Measurements from ENCODE around the gene MEX3D. TPM values are rescaled to one million over a fixed set of nuclear protein-coding genes. Genes with fewer than 3 reads are reported as not detected.
A peak's percentile ranks its signal among the peaks of the same experiment; 100 is the strongest.

MEX3D gene
- total and polyA plus RNA-seq, 8 donors = 4.9 to 90.4 (median 10.8) TPM

DNA sequence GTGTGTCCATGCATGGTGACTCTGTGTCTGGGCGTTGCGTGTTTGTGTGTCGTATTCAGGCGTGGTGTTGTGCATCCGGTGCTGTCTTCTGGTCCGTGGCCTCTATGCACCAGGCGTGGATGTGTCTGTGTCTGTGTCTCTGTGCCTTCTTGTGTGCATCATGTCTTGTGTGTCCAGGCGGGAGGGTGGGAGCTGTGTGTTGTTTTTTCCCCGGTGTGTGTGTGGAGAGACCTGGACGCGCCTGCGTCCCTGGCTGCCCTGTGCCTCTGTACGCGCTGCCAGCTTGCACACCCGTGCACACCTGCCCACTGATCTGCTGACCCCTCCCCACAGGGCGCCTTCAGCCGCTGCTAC is 43.2 kb downstream of the MEX3D start:
- H3K27ac ChIP-seq = no peak overlapping the region
- DNase-seq = no peak
- peaks cover 7 to 94% (median 62%) of the 10 kb centered on the region in 3 donors for H3K27me3 ChIP-seq
- H3K36me3 ChIP-seq = no peaks in the 10 kb centered on the region
- H3K4me1 ChIP-seq = peaks cover 0 to 15% (median 10%) of the 10 kb centered on the region in 4 donors
- H3K4me3 ChIP-seq = no peak overlapping the region
- 57 to 67% (median 64%) methylated on average over 16 to 17 of the region's 17 CpGs for WGBS, 5 donors
- no peaks in the 10 kb centered on the region for H3K9me3 ChIP-seq
- intact Hi-C loops (cut with DNase I; ENCODE audit: low total_unique reads) = no loop called here
- TF ChIP-seq POLR2AphosphoS5 (IDR thresholded peaks at IDR 0.05) = no peak
- TF ChIP-seq POLR2A (IDR thresholded peaks at IDR 0.05) = no peak
- no peak for TF ChIP-seq EP300 (IDR thresholded peaks at IDR 0.05)
- TF ChIP-seq, protein P1, sequence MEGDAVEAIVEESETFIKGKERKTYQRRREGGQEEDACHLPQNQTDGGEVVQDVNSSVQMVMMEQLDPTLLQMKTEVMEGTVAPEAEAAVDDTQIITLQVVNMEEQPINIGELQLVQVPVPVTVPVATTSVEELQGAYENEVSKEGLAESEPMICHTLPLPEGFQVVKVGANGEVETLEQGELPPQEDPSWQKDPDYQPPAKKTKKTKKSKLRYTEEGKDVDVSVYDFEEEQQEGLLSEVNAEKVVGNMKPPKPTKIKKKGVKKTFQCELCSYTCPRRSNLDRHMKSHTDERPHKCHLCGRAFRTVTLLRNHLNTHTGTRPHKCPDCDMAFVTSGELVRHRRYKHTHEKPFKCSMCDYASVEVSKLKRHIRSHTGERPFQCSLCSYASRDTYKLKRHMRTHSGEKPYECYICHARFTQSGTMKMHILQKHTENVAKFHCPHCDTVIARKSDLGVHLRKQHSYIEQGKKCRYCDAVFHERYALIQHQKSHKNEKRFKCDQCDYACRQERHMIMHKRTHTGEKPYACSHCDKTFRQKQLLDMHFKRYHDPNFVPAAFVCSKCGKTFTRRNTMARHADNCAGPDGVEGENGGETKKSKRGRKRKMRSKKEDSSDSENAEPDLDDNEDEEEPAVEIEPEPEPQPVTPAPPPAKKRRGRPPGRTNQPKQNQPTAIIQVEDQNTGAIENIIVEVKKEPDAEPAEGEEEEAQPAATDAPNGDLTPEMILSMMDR (IDR thresholded peaks at IDR 0.05) = no peak

DNA sequence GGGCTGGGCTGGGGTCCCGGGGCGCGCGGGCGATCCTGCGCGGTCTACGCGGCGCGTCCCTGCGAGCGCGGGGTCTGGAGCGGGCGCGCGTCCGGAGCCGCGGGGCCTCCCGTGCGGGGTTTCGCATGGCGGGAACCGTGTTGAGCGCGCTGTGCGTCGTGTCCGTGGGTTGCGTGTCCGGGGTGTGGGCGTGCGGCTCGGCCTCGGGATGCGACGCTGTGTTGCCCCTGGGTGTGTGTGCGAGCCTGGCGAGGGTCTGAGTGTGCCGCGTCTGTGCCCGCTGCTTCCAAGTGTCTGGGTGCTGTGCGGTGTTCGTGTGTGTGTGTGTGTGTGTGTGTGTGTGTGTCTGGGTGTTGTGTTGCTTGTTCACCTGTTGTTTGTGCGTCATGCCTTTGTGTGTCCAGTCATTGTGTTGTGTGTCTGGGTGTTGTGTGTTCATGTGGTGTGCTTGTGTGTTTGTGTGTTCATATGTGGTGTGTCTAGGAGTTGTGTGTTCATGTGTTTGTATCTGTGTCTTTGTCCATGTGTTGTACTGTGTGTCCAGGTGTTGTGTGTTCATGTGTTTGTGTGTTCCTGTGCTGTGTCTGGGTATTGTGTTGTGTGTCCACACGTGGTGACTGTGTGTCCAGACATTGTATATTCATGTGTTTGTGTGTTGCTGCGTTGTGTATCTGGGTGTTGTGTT is 43.7 kb downstream of the MEX3D start:
- H3K27me3 ChIP-seq = peaks cover 7 to 92% (median 59%) of the 10 kb centered on the region in 3 donors
- DNase-seq = peak in 1 of 2 donors; percentile 23
- no peaks in the 10 kb centered on the region for H3K9me3 ChIP-seq
- WGBS, 5 donors = 13 to 27% (median 16%) methylated on average over 11 to 49 of the region's 49 CpGs
- peak overlapping the region in 3 of 4 donors; percentile 13 to 29 (median 26) for H3K4me3 ChIP-seq
- peaks cover 0 to 15% (median 10%) of the 10 kb centered on the region in 4 donors for H3K4me1 ChIP-seq
- intact Hi-C loops (cut with DNase I; ENCODE audit: low total_unique reads) = no loop called here
- TF ChIP-seq POLR2A (IDR thresholded peaks at IDR 0.05) = no peak
- TF ChIP-seq EP300 (IDR thresholded peaks at IDR 0.05) = no peak
- TF ChIP-seq, protein P1 (IDR thresholded peaks at IDR 0.05) = no peak
- TF ChIP-seq POLR2AphosphoS5 (IDR thresholded peaks at IDR 0.05) = no peak
- H3K36me3 ChIP-seq = no peaks in the 10 kb centered on the region
- no peak overlapping the region for H3K27ac ChIP-seq

DNA sequence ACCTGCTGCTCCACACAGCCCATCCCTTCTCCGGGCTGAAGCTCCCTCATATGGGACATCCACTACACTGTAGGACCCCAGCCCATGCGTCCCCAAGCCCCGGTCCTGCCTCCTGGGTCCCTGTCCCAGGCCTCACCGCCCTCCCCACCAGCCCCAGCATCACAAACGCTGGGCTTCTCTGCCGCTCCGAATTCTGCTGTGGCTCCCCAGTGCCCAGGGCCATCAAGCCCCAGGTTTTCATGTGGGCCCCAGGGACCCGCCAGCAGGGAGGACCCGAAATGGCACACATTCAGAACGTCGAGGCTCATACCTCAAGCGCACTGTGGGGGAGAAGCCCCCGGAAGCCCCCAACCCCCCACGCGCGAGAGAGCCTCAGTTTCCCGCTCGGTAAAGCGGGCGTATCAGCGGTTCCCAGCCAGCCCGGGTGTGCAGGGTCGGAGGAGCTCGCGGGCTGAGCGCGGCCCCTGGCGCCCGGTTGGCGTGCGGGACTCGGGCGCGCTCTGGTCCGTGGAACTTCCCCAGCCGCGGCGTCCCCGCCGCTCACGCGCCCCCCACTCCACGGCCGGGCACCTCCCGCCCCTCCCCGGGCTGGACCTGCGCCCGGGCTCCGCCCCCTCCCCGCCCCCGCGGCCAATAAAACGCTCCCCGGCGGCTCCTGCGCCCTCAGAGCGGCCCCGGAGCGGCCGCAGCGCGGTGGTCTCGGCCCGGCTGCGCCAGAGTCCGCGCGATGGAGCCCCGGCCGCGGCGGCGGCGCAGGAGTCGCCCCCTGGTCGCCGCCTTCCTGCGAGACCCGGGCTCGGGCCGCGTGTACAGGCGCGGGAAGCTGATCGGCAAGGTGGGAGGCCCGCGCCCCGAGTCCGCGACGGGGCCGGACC is 44.5 kb downstream of the MEX3D start, which contains the start of gene PLK5:
Gene PLK5 (plus strand): TSS at position 666 of the 875 bp plus-strand sequence. CDS start 2,920 bp downstream, outside the sequence.
- Histone ChIP-seq H3K36me3 (no peaks in the 10 kb centered on the region), H3K4me3 (peak within 1 kb of the TSS in 3 of 4 donors; percentile 13 to 29 (median 26)), H3K9me3 (no peaks in the 10 kb centered on the region), H3K27me3 (peaks cover 7 to 89% (median 52%) of the 10 kb centered on the region in 3 donors), H3K27ac (no peak within 1 kb of the TSS), H3K4me1 (peaks cover 0 to 15% (median 10%) of the 10 kb centered on the region in 4 donors)
- intact Hi-C loops (cut with DNase I; ENCODE audit: low total_unique reads) = no loop called here
- 9 to 44% (median 12%) methylated on average over 13 to 92 of the region's 92 CpGs for WGBS, 5 donors
- DNase-seq = peak in 1 of 2 donors; percentile 43
- TF ChIP-seq POLR2A (IDR thresholded peaks at IDR 0.05) (no peak), EP300 (IDR thresholded peaks at IDR 0.05) (no peak), POLR2AphosphoS5 (IDR thresholded peaks at IDR 0.05) (no peak)
- TF ChIP-seq, protein P1 (IDR thresholded peaks at IDR 0.05) = no peak

DNA sequence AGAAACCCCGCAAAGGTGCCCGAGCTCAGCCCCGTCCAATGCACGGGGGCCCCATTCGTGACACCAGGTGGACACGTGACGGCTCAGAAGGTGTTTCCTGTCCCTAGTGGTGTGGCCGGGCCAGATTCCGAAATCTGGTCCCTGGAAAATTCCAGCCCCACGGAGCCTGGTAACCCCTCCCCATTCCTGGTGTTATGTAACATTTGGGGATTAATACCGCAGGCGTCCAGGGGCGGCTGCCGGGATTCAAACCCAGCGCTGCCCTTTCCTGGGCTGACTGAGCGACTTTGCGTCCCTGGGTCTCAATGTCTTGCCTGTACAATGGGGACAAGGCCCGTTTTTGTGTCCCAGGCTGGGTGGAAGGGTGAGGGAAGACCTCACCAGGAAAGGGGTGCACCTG is 45.3 kb downstream of the MEX3D start:
- Histone ChIP-seq H3K4me1 (peaks cover 0 to 15% (median 10%) of the 10 kb centered on the region in 4 donors), H3K4me3 (no peak overlapping the region), H3K27ac (no peak overlapping the region), H3K27me3 (peaks cover 7 to 87% (median 46%) of the 10 kb centered on the region in 3 donors), H3K36me3 (no peaks in the 10 kb centered on the region), H3K9me3 (no peaks in the 10 kb centered on the region)
- DNase-seq = no peak
- TF ChIP-seq POLR2A (IDR thresholded peaks at IDR 0.05) (no peak), POLR2AphosphoS5 (IDR thresholded peaks at IDR 0.05) (no peak), EP300 (IDR thresholded peaks at IDR 0.05) (no peak)
- TF ChIP-seq, protein P1 (IDR thresholded peaks at IDR 0.05) = no peak
- intact Hi-C loops (cut with DNase I; ENCODE audit: low total_unique reads) = no loop called here
- WGBS, 5 donors = 50 to 72% (median 65%) methylated on average over 9 to 18 of the region's 18 CpGs

All from stomach (tissue), 9 donors.